HPDE6-E6E7 (cell line): ENCODE data around the gene NINJ2.
A peak's percentile ranks its signal among the peaks of the same experiment; 100 is the strongest.
"Not testable (repeated sequence)": the region's sequence is repeated elsewhere in the genome, so short reads cannot be mapped to it uniquely, and the experiment has no call there.

Source experiments
- DNase-seq: peaks from one replicate; pipeline ENCODE4 v3.0.0; 2011; ENCODE audit warnings: missing footprints; ENCODE audit errors: extremely low spot score

Gene NINJ2

DNA sequence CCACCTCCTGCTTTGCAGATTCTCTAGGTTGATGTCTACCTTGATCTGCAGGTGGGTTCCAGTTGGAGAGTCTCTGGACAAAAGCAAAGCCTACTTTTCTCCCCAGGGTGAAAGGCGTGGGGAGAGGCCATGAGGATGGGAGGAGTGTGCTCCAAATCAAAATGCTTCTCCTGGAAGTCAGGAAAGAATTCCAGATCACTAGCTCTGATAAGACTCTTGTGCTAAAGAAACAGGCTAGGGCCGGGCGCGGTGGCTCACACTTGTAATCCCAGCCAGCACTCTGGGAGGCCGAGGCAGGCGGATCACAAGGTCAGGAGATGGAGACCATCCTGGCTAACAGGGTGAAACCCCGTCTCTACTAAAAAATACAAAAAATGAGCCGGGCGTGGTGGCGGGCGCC lies 21.9 kb downstream of the NINJ2 start:
- DNase-seq, result not testable (repeated sequence)

DNA sequence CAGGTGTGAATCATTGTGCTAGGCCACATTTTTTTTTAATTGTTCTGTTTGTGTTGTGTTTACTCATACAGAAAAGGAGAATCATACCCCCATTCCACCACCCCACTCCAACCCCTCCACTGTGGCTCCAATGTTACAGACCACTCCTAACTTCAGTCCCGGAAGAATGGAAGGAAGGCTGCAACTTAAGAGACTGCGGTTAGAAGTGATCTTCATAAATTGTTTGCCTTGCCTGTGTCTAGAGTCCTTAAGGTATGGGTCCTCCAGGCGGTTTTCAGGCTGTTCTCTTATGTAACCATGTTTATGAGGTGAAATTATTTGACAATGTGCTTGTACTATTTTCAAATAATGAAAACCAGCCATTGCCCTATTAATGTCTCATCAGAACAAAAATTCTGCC lies 22.5 kb downstream of the NINJ2 start:
- no peak for DNase-seq

DNA sequence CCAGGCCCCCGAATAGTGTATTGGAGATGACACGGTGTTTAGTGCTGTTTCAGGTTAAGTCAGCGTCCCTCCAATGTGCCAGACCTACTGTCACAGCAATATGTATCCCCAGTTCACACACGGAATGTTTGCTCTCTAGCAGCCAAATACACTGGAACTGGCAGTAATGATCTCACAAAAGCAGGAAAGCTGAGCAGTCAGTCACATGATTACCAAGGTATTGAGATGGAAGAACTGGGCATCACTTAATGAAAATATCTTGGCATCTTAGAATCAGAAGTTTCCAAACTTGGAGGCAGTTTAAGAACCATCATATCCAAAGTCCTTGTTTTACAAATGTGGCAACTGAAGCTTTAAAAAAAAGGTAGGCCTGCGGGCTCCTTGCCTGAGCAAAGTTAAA lies 23.3 kb downstream of the NINJ2 start:
- DNase-seq, result no peak

DNA sequence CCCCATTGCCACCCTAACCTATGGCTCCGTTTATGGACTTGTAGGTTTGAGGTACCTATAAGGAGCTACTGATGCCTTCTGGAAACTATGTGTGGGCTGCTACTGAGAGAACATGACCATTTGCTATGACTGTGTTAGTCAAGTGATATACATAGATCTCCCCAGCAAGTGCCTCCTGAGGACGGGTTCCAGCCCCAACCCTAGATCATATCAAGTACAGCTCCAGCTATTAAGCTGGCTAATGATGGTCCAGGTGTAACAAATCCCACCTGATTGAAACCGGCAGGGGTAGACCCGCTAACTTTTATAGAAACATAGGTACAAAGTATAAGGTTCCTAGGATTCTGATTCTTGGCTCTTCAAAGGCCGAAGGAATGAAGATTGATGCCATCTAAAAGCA lies 23.7 kb downstream of the NINJ2 start:
- no peak for DNase-seq

DNA sequence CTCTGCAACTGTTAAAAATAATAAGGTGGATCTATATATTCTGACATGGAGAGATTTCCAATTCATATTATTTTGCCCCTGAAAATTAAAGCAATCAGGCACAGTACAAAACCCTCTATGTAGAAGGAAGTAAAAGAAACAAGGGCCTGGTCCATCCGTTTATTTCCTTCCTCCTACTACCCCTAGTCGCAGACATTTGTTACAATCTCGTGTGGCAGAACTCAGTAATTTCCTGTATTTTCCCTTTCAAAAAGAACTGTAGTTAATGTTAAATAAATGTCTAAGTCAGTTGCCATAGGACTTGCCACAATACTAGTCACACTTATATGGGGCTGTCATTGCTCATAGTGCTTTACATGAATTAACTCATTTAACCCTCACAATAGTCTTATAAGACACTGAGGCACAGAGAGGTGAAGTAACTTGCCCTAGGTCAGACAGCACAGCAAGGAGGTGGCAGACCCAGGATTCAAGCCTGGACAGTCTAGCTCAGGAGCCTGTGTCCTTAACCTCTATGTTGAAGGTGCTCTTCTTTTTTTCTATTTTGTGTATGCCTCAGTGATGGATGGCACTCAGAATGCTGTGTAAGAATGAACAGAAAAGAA lies 24.2 kb downstream of the NINJ2 start:
- DNase-seq, result no peak

DNA sequence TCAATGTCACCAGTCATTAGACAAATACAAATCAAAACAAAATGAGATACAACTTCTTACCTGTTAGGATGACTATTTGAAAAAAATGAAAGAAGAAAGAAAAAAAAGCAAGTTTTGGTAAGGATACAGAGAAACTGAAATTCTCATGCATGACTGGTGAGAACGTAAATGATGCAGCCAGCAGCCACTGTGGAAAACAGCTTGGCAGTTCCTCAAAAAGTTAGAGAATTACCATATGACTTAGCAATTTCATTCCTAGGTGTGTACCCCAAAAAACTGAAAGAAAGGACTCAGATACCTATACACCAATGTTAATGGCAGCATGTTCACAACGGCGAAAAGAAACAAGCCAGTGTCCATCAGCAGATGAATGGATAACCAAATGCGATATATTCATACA lies 26.6 kb downstream of the NINJ2 start:
- DNase-seq, result no peak

DNA sequence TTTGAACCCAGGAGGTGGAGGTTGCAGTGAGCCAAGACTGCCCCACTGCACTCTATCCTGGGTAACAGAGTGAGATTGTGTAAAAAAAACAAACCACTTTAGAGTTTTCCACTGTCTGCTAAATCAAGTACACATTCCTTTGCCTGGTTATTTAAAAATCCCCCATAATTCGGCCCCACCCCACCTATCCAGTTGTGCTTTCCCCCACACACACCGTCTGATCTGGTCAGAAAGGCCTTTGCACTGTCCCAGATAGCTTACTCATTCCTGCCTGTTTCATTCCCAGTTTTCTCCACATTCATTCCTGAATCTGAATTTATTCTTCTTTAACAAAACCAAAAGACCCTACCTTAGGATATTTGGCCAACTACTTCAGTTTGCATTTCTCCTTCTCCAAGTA lies 29.5 kb downstream of the NINJ2 start:
- no peak for DNase-seq

DNA sequence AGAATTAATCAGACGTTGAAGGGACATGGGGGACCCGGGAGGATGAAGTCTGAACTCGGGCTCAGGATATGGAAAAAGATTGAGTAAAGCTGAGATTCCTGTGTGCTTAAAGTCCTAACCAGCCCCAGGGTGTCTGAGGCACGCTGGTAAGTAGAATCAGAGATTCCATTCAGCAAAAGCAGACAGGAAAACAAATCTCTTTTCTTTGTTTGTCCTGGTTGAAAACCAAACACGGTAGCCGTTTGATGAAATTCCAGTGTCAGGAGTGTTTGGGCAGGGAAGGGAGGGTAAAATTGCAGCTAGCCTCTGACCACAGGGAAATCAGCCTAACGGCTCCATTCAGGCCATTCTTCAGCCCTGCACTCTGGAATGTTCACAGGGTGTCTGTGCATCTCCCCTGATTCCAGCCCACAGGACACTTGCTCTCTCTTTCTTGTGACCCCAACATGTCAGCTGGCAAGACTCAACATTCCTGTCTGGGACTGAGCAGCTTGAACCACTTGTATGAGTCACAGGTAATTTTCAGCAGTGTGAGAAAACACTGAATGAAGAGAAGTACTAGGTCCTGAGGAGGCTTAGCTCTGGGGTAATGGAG lies 31.0 kb downstream of the NINJ2 start:
- peak; percentile 54 for DNase-seq

DNA sequence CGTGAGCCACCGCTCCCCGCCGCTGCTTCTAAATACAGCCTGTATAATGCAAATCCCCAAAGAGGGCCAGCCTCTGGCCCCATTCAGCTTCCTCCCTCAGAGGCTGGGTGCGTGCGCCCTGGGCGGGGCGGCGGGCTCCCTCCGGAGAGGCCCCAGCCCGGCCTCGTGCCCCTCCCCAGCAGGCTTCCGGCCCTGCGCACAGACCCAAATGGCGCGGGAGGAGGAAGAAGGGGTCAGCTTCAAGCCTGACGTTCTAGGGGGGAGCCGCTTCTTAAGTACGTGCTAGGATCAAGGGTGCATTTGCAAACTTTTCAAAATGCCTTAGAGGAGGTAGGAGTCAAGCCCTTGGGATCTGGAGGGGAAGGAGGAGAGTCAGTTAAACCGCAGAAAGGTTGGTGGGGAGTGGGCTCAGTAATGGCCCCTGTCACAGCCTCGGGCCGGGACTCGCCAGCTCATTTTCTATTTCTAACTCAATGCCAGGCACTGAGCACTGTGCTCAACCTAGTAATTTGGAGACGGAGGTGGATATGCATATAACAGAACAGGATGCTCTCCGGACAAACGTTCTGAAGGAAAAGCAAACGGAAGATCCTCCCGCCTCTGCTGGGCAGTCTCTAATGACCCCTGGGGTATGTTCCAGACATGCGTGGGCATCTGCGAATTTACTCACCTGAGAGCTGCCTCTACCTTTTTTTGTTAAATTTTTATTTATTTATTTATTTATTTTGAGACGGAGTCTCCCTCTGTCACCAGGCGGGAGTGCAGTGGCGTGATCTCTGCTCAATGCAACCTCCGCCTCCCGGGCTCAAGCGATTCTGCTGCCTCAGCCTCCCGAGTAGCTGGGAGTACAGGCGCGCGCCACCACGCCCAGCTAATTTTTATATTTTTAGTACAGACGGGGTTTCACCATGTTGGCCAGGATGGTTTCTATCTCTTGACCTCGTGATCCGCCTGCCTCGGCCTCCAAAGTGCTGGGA lies 32.3 kb downstream of the NINJ2 start:
- no peak for DNase-seq

DNA sequence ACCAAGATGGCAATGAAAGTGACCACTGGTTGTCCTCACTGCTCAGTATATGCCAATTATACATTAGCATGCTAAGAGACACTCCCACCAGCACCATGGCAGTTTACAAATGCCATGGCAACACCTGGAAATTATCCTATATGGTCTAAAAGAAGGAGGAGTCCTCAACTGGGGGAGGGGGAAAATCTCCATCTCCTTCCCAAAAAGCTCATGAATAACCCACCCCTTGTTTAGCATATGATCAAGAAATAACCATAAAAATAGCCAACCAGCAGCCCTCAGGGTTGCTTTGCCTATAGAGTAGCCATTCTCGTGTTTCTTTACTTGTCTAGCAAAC lies 34.5 kb downstream of the NINJ2 start:
- not testable (repeated sequence) for DNase-seq

DNA sequence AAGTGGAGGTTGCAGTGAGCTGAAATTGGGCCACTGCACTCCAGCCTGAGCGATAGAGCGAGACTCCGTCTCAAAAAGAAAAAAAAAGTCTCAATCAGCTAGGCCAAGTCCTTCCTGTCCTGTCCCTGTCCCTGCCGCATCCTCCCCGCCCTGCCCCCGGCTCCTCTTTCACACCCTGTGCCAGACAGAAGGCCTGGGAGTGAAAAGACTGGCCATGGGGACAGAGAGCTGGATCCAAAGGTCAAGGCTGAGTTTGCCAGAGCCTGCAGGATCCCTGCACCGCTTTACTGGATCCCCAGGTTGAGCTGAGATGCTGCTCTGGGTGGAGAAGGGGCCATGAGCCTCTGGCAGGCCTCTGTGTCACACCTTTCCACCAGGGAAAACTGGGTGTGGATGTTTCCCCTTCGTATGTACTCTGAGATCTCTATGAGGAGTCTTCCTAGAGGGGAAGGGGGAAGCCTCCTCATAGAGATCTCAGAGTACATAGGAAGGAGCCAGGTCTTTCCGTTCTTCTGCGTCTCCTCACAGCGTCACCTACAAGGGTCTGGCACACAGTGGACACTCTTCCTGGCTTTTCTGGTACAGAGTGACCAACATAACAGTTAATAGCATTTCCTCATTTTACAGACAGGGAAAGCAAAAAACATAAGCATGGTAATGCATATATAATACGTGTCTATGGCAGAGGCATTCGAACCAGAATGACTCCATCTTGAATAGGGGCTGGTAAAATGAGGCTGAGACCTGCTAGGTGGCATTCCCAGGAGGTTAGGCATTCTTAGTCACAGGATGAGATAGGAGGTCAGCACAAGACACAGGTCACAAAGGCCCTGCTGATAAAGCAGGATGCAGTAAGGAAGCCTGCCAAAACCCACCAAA lies 35.1 kb downstream of the NINJ2 start:
- no peak for DNase-seq

DNA sequence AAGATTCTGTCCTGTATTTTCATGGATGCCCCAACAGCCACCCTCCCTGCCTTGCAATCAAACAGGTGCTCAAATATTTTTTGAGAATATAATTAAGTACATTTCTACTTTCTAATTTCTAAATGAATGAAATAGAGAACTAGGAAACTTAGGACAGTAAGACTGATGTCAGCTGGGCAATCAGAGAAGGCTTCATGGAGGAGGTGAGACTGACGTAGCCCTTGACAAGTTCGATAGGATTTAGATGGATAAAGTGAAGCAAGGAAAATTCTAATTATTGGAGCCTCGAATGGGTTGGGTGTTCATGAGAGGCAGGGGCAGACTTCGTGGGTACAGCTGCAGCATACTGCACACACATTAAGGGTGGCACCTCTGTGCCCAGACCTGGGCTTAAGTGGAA lies 36.0 kb downstream of the NINJ2 start:
- no peak for DNase-seq

DNA sequence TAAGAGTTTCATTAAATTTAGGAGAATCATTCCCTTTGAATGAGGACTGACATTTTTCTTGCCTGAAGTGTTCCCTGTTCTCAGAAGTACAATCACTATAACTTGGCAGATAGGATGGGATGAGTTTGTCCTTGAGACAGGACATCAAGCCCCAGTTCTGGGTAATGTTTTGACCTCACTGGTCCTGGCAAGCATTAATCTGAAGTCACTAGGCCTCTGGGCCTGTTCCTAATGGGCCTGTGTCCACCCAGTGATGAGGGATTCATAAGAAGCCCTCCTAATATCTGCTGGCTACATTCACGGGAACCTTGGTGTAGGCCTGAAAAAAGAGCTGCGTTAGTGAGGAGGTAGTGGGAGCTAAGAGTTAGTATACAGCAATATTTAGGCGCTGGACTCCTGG lies 37.2 kb downstream of the NINJ2 start:
- no peak for DNase-seq

DNA sequence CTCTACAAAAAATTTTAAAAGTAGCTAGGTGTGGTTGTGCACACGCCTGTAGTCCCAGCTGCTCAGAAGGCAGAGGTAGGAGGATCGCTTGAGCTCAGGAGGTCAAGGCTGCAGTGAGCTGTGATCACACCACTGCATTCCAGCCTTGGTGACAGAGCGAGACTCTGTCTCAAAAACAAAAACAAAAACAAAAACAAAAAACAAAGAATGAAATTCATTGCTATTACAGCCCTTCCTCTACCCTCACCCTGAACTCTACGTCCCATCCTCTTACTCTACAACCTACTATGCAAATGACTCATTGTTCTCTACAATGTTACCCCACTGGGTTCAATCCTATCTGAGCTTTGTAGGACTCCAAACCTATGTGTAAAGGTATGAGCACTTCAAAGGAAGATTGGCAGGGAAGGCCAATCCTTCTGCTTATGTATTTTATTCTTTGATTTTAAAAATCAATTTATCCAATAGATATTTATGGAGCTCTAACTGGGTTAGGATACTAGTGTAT lies 39.3 kb downstream of the NINJ2 start:
- DNase-seq, result no peak

DNA sequence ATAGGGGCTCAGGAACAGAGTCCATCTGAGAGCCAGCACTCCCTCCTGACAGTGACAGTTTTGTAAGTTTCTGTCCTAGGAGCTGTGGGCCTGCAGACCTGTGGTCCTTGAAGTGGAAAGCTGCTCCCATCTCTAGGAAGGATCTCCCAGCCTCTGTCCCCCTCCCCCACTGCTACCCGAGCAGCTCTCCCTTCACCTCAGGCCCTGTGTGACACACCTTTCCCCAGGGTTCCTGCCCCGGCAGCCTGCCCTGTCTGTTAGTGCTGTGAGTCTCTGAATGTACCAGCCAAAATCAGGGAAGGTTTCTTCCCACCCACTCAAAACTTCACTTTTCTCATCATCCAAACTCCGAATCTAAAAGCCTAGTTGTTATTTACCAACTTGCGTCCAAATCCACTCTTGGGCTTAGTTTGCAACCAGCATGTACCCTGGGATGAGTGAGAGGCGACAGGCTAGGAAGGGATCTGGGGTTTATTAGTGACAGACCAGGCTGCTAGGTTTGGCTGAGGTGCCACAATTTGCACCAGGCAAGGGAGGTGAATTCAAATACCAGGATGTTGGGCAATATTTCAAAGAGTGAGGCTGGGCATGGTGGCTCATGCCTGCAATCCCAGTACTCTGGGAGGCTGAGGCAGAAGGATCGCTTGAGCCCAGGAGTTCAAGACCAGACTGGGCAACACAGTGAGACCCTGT lies 39.9 kb downstream of the NINJ2 start:
- no peak for DNase-seq

DNA sequence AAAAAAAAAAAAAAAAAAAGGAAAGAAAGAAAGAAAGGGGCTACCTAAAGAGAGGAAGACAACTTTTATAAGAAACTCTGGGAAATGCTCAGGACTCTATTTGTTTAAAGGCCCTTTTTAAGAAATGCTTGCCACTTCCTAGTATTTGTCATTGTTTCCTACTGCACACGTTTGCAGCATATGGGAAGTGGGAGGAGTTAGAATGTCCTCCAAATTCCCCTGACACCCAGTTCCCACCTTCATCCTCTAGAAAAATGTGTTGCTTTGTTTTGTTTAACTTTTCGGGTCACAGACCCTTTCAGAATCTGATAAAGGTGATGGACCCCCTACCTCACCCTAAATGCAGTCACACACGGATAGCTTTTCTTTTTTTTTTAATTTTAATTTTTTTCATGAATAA lies 40.8 kb downstream of the NINJ2 start:
- DNase-seq, result no peak

DNA sequence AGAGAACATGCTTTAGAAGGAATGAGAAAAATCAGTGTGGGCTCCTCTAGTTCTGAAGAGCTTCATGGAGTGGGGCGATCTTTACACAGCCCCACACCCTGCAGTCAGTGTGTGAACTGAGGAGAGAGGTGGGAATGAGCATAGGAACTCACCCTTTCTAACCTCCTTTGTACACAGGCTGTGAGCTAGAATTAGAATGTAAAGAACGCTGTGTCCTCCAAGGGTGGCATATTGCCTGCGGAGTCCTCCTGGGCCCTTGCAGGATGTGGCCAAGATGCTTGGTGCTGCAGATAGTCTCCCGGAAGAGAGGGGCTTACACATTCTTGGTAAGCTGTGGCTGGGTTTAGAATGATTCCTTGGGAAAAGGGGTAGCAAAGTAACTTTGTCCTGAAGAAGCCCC lies 43.9 kb downstream of the NINJ2 start:
- DNase-seq, result no peak

DNA sequence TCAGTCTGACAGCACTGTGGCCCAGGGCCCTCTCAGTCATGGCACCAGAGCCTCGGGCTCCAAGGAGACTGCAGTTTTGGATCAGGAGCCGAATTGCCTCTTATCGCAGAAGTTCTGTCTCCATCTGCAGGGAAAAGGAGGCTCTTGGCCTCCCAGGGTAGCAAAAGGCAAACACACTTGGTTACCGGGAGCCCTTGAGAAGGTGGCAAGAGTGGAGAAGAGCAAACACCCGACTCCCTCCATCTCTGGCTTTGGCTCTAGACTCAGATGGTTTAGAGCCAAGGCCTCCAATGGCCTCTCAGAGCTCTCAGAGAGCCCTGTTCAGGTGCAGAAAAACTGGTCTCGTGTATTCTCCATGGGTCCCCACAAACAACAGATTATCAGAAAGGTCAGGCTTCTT lies 44.6 kb downstream of the NINJ2 start:
- DNase-seq, result no peak

DNA sequence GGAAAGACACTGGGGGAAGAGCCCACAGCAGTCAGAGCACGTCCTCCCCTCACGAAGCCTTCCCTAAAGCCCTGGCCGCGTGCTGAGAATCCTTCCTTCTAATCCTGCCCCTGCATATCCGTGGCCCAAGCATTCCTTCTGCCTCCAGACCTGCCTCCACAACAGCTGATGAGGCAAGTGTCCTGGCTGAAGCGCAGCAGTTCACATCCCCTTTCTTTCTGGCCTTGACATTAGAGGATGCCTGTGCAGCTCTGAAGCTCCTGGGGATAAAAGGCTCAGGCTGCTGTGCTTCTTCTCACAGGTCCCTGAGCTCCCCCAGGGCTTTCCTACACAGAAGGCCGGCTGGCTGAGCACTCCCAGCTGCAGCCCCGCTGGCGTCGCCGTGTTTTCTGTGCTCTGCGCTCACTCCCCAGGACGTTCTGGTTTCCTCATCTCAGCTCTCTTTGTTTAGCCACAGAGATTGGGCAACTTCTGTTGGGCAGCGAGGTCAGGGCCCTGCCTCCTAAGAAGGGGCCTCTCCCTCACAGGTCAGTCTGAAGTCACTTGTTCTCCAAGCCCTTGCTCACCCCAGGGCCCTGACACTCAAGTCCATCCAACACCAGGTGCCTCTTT lies 45.8 kb downstream of the NINJ2 start:
- no peak for DNase-seq

DNA sequence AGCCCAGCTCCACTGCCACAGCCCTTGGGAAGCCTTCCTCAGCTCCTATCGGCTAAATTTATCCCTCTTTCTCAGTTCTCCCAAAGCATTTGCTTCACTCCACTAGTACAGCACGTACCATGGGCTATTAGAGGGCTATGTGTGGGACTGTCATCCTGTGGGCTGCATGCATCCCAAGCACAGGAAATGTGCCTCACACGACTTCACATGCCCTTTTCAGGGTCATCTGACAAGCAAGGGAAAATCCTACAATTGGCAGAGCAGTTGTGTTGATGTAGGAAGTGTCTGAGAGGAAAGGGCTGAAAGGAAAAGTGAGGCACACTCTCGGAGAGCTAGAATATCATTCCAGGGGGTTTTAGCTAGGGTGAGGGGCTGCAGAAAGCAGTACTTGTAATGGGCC lies 47.6 kb downstream of the NINJ2 start:
- DNase-seq, result no peak
